AG20443 (cell line): Measurements from ENCODE around the gene CDH4.
"Not testable (repeated sequence)": the region's sequence is repeated elsewhere in the genome, so short reads cannot be mapped to it uniquely, and the experiment has no call there.

Experiments used
- DNase-seq: peaks from one replicate; pipeline ENCODE4 v3.0.0; 2012; ENCODE audit warnings: low spot score, mixed read lengths

The CDH4 gene

DNA sequence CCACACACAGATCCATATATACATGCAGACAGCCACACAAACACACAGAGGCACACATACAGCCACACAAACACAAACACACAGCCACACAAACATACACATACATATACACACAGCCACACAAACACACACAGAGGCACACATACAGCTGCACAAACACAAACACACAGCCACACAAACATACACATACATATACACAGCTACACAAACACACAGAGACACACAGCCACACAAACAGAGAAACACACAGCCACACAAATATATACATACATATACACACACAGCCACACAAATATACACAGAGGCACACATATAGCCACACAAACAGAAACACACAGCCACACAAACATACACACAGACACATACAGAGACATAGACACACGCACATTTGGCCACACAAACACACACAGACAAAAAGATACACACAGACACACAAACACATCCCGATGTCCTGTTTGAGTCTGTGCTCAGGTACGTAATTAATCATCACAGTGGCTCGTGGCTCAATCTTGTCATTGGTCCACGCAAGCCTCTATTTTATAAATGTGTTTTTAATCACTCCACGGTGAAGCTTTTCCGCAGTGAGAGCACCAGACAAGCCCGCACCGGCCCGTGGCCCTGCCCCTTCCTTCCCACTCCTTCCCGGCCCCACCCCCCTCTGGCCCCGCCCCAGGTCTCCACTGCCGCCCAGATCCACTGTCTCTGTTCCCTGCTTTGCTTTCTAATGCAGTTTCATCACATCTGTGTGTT lies 135.3 kb downstream of the CDH4 start:
- DNase-seq, result peak; percentile 86

DNA sequence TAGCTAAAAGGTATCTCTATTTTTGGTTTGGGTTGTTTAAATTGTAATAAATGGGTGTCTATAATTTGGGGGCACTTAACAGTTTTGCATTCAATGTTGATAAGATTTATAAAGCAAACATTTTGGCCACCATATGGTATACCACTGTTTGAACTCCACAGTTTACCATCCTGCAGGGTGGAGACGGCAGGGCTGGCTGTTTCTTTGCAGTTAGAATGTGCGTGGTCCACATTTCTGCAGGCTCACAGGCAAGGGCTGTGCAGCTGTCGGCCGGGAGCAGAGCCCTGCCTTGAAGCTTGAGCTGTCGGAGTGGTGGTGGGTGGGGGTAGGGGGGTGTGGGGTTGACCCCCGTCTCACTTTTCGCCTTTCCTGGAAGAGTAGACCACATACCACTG lies 135.9 kb downstream of the CDH4 start:
- no peak for DNase-seq

DNA sequence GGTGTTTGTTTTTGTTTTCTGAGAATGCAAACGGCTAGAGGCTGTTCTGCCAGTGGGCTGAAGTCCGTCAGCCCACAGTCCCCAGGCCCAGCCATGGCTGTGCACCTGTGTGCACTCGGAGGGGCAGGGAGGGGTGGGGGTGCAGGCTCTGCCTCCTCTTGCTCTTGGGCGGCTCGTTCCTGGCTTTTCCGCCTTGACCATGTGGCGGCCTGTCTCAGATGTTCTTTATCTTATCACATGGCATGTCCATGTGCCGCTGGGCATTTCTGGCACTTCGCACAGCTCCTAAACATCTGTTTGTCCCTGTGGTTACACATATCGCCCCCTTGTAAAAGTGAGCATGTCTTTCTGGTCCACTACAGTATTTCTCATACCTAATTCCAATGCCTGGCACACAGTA lies 137.0 kb downstream of the CDH4 start:
- no peak for DNase-seq

DNA sequence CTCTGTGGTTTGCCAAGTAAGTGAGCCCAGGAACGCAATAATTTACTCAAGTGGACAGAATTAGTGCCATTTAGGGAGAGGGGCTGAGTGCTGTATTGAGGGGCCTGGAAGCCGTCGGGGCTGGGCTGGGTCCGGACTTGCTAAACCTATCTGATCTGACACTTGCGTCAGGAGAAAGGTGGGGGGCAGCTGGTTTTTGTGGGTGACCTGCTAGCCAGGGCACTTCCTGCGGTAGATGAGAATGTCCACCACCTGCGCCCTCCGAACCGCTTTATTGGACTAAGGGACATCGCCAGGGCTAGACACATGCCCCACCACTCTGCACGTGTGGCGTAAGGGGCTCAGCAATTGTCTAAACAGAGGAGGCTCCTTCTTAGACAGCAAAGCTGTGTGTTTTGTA lies 139.1 kb downstream of the CDH4 start:
- no peak for DNase-seq

DNA sequence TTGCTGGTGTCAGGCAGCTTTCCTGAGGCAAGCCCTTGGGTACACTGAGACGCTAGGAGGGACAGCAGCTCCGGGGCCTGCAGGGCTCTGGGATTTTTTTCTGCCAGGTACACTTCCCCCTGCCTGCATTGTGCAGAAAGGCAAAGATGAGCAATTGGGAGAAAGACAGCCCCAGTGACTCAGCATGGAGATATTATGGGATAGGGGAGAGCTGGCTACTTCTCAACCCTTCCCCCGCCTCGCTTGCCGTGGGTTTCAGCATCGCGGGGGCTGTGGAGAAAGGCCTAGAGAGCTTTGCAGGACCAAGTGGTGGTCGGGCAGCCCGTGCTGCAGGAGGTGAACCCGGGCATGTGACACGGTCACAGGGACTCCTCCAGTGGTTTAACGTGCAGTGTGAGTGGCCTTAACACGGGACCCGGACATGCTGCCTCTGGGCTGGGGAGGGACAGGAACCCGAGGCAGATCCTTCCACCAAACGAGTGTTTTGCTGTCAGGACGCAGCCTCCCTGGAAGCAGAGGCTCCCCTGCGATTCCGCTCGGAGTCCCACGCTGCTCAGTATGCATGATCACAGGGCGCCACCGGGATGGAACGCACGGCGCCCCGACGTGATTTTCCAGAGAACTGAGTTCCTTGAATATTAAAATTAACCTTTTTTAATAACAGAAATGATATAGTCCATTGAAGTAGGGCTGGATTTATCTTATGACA lies 139.9 kb downstream of the CDH4 start:
- DNase-seq, result no peak

DNA sequence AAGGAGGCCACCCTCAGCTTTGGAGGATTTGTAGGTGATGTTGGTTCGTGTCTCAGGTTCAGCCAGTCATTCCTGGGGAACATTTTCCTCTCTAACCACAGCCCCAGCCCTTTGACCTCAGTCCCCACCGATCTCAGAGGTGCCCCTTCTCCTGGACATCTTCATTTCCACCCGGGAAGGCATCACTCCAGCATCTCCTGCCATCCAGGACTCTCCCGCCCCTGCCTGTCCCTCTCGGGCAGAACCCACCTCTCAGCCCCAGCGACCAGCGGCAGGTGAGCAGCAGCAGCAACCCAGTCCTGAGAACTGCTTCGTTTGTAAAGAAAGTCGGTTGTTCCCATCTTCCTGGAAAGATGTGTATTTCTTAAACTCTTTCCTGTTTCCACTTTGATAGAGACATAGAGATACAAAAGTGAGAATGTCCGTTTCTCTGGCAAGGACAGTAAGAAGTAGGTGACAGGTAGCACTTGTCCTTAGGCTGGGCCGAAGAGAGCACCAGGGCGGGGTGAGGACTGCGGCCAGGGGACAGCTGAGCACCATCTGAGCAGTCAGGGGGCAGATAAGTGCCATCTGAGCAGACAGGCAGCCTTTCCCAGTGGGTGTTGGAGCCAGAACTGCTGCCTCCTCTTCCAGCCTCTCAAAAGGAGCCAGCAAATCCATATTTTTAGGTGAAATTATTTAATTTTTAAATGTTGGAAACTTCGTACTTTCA lies 142.2 kb downstream of the CDH4 start:
- DNase-seq, result no peak

DNA sequence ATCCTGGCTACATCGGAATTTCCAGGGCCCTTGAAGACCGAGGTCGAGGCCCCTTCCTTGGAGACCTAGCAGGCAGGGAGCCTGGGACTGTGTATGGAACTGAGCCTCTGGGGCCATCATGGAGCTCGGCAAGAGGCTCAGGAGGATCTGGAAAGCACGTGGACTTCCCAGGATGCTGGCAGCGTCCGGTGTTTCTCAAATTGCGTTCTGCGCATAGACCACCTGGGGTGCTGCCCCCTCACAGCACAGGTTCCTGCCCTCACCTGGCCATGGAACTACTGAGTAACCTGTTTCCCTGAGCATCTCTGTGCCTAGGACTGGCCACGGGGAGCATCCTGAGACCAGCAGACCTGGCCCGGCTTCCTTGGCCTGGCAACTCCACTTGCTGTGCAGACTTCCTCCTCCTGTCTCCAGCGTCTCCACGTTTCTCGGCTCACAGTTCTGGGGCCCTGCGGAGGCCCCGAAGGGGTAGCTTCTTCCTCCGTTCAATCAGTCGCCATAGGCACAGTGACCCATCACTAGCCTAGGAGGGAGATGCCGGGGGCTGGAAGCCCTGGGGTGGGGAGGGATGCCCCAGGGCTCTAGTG lies 144.3 kb downstream of the CDH4 start:
- DNase-seq, result no peak

DNA sequence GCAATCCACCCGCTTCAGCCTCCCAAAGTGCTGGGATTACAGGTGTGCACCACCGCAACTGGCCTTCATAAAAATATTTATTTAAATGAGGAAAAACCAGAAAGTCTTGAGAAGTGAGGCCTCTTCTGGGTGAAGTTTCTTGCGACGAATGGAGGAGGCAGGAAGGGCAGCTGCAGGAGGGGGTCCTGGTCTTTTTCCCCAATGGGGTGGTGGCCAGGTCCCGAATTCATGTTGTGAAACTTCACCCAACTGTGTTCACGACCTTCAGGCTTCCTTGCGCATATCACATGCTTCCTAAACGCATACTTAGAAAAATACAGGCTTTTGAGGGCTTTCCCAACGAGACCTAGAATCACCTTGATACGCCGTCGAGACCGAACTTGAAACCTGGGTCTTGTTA lies 145.1 kb downstream of the CDH4 start:
- DNase-seq, result no peak

DNA sequence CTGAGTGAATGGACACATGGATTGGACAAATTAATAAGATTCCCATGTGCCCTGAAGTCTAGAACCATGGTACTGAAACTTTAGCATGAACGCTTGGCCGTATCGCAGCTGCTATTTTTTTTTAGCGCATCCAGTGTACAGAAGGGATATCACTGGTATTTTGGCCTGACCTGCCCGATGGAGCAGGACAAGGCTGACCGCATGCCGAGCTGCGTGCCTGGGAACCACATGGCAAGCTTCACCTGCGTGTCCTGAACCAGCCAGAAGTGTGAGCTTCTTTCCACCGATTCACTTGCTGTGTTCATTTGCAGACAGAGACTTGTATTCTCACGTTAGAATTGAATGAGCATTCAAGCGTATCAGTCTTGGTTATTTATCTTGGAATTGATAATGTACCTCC lies 145.7 kb downstream of the CDH4 start:
- DNase-seq, result no peak

DNA sequence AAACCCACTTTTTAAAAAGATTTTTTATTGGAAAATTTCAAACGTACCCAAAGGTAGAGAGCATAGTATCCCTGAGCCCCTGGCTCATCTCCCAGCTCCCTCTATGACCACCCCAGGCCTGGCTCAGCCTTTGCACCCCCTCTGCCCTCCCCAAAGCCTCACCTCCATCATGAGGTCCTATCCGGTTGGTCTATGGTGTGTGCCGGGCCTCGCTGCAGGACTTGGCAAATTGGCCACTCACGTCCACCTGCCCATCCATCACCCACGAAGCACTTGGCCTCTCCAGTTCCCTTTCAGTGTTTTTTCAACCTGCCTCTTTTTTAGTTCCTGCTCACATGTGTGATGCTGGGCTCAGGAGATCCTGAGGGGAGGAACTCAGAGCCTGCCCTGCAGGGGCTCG lies 147.4 kb downstream of the CDH4 start:
- DNase-seq, result no peak

DNA sequence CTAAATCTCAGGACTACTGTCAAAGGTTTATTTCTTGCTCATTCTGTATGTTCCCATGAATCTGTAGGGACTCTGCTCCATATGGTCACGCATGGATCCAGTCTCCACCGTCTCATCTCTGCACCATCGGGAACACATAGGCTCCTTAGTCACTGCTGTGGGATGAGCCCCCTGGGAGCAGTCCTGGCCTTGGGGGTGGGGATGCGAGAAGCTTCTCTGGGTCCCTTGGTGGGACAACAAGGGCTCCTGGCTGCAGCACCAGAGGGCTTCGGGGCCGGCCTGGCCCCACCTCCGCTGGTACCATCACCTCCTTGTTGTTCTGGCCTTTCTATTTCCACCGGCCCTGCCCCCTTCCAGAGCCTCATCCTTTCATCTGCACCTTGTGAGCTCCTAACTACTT lies 148.4 kb downstream of the CDH4 start:
- DNase-seq, result no peak

DNA sequence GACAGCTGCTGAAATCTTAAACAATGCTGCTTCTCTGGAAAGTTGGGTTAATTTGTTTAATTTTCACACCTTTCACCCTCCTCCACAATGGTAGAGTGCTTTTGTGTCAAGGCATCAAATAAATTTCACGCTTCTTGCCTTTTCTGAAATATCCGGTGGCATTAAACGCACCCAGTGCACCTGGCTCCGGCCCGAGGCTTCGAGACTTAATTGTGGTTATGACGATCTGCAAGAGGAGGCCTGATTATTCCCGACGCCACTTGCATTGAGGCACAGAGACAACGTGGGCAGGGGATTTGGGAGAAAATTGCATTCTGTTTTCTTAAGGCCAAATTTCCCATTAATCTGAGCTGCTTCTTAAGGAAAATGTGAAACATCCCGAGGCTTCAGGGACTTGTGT lies 152.2 kb downstream of the CDH4 start:
- DNase-seq, result no peak

DNA sequence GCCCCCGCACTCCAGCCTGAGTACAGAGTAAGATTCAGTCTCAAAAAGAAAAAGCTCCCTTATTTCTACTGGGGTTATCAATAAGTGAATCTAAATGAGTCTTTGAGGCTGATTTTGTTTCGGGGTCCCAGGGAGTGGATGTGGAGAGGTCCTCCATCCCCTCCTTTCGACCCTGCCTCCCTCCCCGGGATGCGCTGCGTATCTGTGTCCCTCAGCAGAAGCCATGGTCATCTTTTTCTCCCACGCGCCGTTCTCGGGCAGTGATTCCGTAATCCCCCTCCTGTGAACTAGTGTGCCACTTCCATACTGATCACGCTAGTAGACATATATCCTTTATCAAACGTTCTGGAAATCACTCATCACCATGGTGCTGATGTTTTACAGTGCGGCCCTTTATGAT lies 152.9 kb downstream of the CDH4 start:
- no peak for DNase-seq

DNA sequence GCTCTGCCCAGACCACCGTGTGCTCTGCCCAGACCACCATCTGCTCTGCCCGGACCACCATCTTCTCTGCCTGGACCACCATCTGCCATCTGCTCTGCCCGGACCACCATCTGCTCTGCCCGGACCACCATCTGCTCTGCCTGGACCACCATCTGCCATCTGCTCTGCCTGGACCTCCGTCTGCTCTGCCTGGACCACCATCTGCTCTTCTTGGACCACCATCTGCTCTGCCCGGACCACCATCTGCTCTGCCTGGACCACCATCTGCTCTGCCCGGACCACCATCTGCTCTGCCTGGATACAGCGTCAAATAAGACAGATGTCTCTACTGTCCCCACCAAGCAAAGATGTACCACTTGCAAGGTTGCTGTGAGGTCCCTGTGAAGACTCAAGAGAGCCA lies 154.7 kb downstream of the CDH4 start:
- not testable (repeated sequence) for DNase-seq

DNA sequence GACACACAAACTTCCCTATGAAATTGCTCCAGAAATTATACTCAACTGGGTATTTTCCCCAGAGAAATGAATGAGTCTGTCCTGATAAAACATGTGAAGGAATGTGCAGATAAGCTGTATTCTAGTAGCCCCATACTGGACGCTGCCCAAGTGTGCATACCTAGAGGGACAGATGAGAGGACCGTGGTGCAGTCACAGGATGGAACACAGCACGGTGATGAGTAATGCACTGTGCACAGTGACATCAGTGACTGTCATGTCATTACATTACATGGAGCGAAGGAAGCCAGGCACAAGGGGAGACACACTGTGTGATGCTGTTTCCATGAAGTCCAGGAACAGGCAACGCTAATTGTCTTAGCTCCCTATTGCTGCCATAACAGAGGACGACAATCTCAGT lies 155.5 kb downstream of the CDH4 start:
- no peak for DNase-seq

DNA sequence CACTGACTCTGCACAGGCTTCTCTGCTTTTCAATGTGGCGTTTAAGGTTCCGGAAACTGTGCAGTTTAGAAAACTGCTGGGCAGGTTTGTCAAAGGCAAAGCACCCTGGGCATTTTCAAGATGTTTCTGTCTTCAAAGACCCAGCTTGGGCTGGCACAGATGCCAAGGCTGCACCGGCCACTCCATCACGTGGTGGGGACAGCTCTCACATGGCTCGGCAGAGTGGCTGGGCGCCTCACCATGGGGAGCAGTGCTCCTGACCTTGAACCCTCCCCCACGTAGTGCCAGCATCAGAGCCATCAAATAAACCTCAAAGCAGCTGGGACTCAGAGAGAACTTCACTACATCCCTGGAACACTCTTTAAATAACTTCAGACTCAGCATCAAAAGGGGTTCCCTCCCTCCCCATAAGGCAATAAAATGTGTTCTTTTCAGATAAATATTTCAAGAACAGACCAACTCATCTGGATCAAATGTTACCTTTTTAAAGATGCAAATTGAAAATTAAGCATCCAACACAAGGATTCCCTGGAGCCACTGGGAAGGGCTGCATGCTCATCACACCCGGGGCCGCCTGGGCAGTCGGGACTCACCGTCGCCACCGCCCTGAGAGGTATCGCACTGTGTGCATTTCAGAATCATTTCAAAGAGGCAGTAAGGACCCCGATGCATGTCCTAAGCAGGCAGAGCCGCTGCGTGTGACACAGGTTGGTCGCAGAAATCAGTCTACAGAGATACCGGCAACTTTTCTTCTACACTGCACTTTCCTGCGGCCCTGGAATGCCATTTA lies 157.1 kb downstream of the CDH4 start:
- no peak for DNase-seq

DNA sequence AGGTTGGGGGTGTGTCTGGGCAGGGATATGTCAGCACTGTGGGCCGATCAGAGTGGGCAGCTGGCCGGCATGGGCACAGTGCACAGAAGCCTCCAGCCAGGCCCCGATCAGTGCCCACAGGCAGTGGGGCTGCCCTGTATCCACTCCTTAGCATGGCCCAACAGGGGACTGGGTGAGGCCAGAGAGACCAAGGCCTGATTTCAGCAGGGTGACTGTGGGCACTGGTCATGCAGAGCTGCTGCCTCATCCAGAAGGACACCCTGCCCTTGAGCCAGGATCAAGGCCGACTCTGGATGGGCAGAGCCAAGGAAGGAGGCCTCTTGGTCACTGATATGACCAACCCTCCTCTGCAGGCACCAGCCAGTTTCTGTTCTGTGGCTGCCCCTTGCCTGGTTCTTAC lies 159.7 kb downstream of the CDH4 start:
- no peak for DNase-seq

DNA sequence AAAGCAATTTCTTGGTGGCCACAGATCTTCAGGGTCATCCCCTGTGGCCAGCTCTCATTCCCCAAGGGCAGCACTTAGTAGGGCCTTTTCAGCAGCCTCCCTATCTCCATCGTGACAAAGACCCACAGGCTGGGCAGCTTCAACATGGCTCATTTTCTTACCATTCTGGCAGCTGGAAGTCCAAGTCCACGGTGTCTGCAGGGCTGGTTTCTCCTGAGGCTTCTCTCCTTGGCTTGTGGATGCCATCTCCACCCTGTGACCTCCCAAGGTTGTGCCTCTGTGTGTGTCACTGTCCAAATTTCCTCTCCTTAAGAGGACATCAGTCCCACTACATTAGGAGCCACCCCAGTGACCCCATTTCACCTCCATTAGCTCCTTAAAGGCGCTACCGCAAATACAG lies 161.7 kb downstream of the CDH4 start:
- DNase-seq, result no peak

DNA sequence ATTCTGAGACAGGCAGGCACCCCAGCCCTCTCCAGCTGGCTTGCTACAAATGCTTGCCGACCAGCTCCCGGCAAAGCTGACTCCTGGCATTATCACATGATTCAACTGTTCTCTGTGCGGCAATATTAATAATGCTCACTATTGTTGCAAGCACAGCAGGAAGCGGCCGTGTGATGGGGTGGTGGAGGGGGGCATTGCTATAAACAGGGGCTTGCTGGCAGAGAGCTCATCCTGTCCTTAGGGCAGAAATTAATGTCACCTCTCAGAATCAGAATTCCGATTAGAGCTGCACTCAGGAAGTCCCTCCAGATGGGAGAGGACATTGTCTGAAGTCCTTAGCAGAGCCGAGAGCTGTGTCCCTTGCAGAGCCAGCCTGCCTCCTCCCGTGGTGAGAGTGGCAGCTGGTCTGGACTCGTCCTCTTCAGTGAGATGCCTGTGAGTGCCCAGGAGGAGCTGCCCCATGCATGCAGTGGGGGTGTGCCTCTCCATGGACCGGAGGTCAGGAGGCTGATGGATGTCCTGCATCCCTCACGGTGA lies 162.5 kb downstream of the CDH4 start:
- no peak for DNase-seq

DNA sequence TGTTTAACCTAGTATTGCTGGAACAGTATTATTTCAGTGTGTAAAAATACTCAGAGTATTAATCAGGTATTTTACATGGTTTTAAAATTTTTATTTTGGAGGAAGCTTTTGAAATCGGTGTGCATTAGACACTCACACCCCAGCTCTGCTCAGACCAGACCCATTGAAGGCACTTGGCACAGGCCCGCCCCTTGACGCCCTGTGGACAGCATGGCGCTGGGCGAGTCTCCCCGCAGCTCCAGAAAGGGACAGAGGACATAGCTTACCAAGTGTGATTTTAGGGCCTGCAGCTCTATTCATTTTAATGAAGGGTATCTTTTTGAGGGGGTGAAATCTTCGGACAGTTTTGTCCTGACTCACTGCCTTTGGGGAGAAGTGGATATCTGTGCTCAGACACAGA lies 164.5 kb downstream of the CDH4 start:
- DNase-seq, result no peak

DNA sequence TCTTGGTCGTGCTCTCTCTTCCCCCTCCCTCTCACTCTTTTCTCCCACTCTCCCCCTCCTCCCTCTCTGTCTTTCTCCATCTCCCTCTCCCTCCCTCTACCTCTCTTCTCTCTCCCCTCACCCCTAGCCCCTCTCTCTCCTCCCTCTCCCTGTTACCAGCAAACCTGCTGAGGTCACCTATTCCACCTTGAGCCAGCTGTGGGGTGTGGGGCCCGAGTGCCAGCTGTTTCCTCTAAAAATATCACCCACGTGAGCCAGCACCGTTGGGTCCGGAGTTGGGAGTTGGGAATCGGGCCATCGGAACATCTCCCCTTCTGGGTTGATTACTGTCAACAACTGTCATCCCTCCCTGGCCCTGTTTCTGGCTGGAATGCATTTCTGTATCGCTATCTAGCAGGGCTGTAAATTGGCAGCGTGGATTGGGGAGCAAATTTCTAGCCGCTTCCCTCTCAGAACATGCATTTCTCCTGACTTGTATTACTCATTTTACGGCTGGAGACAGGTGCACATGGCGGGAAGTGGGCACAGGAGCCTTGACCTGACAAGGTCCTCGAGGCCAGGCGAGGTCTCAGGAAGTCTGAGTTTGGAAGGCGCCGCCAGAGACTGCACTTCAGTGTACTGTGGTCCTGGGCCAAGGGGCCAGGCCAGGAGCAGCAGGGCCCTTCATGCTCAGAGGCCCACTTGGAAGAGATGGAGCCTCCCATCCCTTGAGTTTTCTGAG lies 165.3 kb downstream of the CDH4 start:
- no peak for DNase-seq
